GM18873 (cell line): Measurements from ENCODE around the gene HAUS1.
"Not testable (repeated sequence)": the region's sequence is repeated elsewhere in the genome, so short reads cannot be mapped to it uniquely, and the experiment has no call there.

Experiments
- ATAC-seq: cut with Tn5 transposase; IDR thresholded peaks from one replicate; pipeline ENCODE4 v1.9.1; 2021; ENCODE audit warnings: mild to moderate bottlenecking, moderate library complexity, moderate number of reproducible peaks; ENCODE audit not compliant: unreplicated experiment, low FRiP score

HAUS1 gene

GRCh38 chr18:46155641-46156051 lies 51.5 kb downstream of the HAUS1 start:
- no peak for ATAC-seq

GRCh38 chr18:46156124-46156745 lies 52.0 kb downstream of the HAUS1 start:
- ATAC-seq = no peak

- ATAC-seq = no peak
These were observed 52.7 kb downstream of the HAUS1 start for GRCh38 chr18:46156843-46157242.

DNA sequence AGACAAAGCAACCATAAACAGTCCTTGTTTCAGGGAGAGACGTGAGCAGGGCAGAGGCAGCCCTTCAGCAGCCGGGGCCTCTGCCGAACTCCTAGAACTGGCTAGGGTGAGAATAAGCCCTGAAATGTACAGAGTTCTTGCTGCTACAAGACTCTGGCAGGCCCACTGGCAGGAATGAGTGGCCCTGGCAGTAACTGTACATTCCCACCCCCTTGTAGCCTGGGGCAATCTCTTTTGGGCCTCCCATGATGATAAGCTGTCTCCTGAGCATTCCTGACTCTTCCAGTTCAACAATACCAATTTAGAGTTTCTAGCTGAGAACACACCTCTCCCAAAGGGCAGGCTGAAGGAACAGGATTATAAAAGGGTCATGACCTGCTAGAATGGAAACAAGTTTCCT lies 54.3 kb downstream of the HAUS1 start:
- ATAC-seq = no peak

GRCh38 chr18:46160050-46160798 lies 56.0 kb downstream of the HAUS1 start:
- no peak for ATAC-seq

GRCh38 chr18:46160840-46161239 lies 56.7 kb downstream of the HAUS1 start:
- not testable (repeated sequence) for ATAC-seq

DNA sequence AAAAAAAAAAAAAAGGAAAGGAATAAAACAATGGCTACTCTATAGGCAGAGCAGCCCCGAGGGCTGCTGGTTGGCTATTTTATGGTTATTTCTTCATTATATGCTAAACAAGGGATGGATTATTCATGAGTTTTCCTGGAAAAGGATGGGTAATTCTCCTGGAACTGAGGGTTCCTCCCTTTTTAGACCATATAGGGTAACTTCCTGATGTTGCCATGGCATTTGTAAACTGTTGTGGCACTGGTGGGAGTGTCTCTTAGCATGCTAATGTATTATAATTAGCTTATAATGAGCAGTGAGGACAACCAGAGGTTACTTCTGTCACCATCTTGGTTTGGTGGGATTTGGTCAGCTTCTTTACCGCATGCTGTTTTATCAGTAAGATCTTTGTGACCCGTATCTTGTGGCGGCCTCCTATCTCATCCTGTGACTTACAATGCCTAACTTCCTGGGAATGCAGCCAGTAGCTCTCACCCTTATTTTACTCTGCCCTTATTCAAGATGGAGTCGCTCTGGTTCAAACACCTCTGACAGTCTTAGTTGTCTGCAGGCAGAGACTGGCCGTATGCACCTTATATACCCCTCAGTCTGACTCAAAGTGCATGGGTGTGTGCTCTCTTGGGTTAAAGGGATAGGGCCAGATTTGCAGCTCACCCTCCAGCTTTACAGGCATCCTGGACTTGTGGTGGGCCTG lies 57.7 kb downstream of the HAUS1 start:
- no peak for ATAC-seq

GRCh38 chr18:46163091-46163490 lies 58.9 kb downstream of the HAUS1 start:
- ATAC-seq = no peak

DNA sequence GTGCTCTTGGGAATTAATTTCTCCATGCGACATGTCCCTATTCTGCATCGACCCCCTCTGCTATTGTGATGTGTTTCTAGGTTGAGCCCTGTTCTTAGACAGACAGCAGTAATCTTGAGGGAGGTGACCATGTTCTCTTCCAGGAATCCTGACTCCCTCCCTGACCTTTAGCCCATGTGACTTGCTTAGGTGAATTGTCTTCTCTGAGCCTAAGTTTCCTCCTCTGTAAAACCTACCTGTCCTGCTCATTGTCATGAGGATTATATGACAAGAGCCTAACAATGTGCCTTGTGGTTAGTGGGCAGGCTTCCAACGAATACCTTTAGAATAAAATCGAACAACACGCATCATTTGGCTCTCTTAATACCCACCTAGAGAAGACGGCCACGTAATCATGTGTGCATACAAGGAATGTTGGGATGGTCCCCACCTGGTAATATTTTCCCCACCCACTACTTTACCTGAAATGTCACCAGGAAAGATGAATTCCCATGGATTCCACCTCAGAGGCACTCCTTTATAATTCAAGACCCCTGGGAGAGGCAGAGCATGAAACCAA lies 59.8 kb downstream of the HAUS1 start:
- no peak for ATAC-seq

DNA sequence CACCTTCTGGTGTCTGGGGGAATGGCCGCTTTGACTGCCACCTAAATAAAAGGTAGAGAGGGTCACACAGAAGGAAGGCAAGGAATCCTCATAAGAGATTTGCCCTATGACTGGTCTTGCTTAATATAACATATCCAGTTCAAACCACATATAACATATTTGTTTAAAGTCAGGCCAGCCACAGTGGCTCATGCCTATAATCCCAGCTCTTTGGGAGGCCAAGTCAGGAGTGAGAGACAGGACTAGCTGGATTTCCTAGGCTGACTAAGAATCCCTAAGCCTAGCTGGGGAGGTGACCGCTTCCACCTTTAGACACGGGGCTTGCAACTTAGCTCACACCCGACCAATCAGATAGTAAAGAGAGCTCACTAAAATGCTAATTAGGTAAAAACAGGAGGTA lies 60.3 kb downstream of the HAUS1 start:
- ATAC-seq = not testable (repeated sequence)

GRCh38 chr18:46164920-46165319 lies 60.7 kb downstream of the HAUS1 start:
- no peak for ATAC-seq

GRCh38 chr18:46166261-46166970 lies 62.2 kb downstream of the HAUS1 start:
- no peak for ATAC-seq

- peak; percentile 84 for ATAC-seq
These were observed 63.8 kb downstream of the HAUS1 start for GRCh38 chr18:46167971-46168370.

DNA sequence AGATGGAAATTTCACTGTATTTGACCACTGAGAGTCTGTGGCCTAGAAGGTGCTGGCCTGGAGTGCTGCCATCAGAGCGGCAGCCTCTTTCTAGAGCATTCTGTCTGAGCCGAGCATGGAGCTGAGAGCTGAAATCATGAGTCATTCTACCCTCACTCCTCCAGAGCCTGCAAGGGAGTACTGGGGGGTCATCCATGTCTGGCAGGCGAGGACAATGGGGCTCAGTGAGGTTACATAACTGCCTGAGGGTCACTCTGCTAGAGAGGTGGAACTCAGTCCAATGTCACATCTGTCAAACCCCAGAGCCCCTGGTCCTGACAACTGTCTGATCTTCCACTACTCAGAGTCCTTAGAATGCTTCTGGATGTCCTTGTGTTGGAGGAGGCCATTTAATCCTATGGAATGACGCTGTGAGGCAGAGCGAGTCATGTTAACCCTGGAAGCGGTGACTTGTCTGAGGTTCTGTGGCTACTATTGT lies 65.3 kb downstream of the HAUS1 start:
- ATAC-seq = no peak

- ATAC-seq = no peak
These were observed 67.1 kb downstream of the HAUS1 start for GRCh38 chr18:46171331-46171730.

GRCh38 chr18:46173393-46174341 lies 69.5 kb downstream of the HAUS1 start:
- peak; percentile 79 for ATAC-seq

GRCh38 chr18:46174342-46175041 lies 70.3 kb downstream of the HAUS1 start:
- no peak for ATAC-seq

DNA sequence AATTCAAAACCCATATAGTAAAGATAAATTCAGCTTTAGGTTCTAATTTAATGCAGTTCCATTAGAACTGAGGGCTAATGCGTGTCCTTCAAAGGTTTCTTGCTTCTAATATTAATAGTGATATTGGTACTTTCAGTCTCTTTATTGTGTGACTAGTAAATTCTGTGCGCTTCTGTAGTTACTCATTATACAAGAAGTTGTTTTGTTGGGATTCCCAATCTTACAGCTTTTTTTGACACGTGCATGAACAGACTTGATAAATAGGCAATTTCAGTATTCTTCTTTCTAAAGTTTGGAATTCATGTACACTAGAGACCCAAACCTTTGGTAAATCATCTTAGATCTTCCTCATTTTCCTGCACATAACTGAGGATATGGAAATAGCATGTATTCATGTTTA lies 71.8 kb downstream of the HAUS1 start:
- ATAC-seq = no peak
